Measurements from ENCODE around the gene PPA2.

- TF ChIP-seq, protein P1, sequence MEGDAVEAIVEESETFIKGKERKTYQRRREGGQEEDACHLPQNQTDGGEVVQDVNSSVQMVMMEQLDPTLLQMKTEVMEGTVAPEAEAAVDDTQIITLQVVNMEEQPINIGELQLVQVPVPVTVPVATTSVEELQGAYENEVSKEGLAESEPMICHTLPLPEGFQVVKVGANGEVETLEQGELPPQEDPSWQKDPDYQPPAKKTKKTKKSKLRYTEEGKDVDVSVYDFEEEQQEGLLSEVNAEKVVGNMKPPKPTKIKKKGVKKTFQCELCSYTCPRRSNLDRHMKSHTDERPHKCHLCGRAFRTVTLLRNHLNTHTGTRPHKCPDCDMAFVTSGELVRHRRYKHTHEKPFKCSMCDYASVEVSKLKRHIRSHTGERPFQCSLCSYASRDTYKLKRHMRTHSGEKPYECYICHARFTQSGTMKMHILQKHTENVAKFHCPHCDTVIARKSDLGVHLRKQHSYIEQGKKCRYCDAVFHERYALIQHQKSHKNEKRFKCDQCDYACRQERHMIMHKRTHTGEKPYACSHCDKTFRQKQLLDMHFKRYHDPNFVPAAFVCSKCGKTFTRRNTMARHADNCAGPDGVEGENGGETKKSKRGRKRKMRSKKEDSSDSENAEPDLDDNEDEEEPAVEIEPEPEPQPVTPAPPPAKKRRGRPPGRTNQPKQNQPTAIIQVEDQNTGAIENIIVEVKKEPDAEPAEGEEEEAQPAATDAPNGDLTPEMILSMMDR (IDR thresholded peaks at IDR 0.05 in 2 of 3, conservative IDR thresholded peaks at IDR 0.05 in 1 of 3; ENCODE audit: borderline replicate concordance in 1 of 3, insufficient read depth in 1 of 3, low read depth in 2 of 3, low read length in 2 of 3): no peak
- TF ChIP-seq POLR2A (IDR thresholded peaks at IDR 0.05; ENCODE audit: borderline replicate concordance, extremely low read depth, insufficient read depth, insufficient read length) (no peak), POLR2AphosphoS5 (IDR thresholded peaks at IDR 0.05; ENCODE audit: low read depth, low read length) (no peak), CEBPB (IDR thresholded peaks at IDR 0.05; ENCODE audit: low read depth) (no peak), ZFX (IDR thresholded peaks at IDR 0.05) (no peak), REST (IDR thresholded peaks at IDR 0.05; ENCODE audit: low read depth) (no peak), SP1 (IDR thresholded peaks at IDR 0.05; ENCODE audit: low read depth) (no peak), RAD21 (IDR thresholded peaks at IDR 0.05; ENCODE audit: low read depth) (no peak), EZH2phosphoT487 (IDR thresholded peaks at IDR 0.05; ENCODE audit: borderline replicate concordance) (no peak), SIN3A (IDR thresholded peaks at IDR 0.05; ENCODE audit: low read depth) (no peak), EGR1 (IDR thresholded peaks at IDR 0.05; ENCODE audit: low read depth) (no peak)
- TF ChIP-seq, protein P2, sequence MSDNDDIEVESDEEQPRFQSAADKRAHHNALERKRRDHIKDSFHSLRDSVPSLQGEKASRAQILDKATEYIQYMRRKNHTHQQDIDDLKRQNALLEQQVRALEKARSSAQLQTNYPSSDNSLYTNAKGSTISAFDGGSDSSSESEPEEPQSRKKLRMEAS (IDR thresholded peaks at IDR 0.05): no peak
Observed at GRCh38 chr4:105417624-105418023, 56.2 kb downstream of the PPA2 start.

All from HCT116 (cell line).